Activated CD8-positive, alpha-beta memory T cell treated with anti-CD3 and anti-CD28 coated beads for 1 hour (primary cell): ENCODE data around the gene PALLD.
"Not testable (repeated sequence)": the region's sequence is repeated elsewhere in the genome, so short reads cannot be mapped to it uniquely, and the experiment has no call there.

ENCODE experiments used
- DNase-seq, 2 donors: peaks; one replicate each; pipeline ENCODE4 v3.0.0-alpha.2; 2020; ENCODE audit warnings: low read depth in 1 of 2; ENCODE audit errors: extremely low read depth in 1 of 2

PALLD gene

DNA sequence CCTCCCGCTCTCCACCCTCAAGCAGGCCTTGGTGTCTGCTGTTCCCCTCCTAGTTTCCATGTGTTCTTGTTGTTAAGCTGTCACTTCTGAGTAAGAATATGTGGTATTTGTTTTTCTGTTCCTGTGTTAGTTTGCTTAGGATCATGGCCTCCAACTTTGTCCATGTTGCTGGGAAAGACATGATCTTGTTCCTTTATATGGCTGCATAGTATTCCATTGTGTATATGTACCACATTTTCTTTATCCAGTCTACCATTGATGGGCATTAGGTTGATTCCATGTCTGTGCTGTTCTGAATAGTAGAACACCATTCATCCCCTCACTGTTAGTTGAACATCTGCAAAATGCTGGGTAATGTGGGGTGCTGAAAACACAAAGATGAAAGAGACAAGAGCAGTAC is 222.9 kb downstream of the PALLD start:
- DNase-seq, result no peak

DNA sequence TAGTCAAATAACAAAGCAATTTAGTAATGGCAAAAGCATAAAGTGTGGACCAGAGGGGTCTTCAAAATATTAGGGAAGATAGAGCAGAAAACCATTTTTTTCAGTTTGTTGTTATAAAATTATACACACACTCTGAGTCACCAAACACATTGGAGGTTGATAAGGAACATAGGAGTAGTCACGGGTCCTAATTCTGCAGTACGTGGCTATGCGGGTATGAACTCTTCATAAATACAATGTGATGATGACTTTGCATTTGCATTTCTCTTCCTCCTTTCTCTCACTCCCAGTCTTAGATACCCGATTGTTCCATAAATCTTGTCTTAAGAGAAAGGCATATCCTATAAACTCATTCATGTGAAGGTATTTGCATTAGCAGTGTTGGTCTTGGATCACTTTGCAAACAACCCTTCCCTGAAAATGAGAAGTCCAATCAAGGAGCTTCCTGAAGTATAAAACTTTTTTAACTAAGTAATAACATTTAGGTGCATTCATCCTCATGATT is 223.6 kb downstream of the PALLD start:
- no peak for DNase-seq

GRCh38 chr4:168722391-168722790 is 225.5 kb downstream of the PALLD start:
- DNase-seq, result no peak

DNA sequence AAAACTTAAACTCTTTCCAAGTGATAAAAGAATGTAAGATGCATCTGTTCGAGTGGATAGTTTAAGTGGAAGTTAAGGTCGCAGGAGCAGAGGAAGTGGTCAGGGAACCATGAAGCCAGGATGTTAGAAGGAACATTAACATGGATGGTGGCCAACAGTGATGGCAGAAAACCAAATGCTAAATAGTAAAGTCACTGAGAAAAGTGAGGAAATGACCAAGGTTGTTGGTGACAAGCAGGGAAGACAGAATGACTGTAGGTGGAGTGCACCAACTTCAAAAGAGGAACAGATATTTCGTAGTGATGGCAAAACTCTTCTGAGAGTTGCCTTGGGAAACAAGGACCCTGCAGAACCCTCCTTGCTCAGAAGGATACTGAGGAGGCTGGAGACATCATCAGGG is 226.2 kb downstream of the PALLD start:
- no peak for DNase-seq

DNA sequence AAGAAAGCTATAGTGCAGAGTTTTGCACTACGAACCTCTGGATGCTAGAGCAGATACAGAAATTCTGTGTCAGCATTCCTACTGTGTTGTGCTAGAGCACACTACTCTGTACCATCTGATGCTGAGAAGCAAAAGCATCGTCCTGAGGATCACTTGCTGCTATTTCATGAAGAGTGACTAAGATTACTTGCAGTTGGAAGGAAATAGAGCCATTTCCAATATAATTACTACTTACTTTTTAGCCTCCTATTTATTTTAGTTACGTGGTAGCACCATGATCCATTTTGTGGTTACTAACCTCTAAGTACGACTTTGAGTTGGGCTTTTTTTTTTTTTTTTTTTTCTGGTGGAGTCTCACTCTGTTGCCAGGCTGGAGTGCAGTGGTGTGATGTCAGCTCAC is 226.7 kb downstream of the PALLD start:
- no peak for DNase-seq

DNA sequence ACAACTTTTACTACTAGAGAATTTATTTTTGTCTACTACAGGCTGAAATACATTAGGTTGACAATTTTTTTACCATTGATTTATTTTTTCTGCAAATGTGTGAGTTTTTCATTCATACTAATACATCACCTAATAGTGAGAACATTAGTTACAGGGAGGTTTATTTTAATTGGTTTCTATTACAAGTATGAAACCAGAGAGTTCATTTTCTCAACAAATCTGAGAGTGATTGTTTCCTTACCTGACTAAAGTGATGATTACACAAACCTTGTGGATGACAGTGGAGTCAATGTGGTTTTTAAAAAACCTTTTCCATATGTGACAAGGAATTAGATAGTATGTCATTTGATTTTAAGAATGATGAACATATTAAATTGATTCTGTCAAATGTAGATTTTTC is 227.4 kb downstream of the PALLD start:
- DNase-seq, result no peak

- DNase-seq, result no peak
Measured at GRCh38 chr4:168724686-168725411, 228.0 kb downstream of the PALLD start.

DNA sequence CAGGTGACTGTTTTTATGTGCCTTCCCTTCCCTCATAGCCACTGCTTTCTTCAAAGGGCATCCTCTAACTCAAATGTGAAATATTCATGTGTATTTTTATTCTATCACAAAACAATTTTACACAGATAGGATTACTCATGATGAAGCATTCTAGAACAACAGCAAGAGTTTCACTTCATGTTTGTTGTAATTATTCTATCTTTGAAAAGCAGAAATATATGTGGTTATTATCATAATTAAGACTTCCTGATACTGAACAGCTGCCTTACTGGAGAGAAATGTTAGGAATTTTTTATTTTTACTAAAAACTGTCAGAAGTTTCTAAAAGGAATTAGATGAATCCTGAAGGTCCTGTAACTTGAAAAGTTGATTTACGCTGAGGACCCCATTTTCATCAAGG is 229.1 kb downstream of the PALLD start:
- no peak for DNase-seq

- not testable (repeated sequence) for DNase-seq
Measured at GRCh38 chr4:168727181-168727580, 230.3 kb downstream of the PALLD start.

DNA sequence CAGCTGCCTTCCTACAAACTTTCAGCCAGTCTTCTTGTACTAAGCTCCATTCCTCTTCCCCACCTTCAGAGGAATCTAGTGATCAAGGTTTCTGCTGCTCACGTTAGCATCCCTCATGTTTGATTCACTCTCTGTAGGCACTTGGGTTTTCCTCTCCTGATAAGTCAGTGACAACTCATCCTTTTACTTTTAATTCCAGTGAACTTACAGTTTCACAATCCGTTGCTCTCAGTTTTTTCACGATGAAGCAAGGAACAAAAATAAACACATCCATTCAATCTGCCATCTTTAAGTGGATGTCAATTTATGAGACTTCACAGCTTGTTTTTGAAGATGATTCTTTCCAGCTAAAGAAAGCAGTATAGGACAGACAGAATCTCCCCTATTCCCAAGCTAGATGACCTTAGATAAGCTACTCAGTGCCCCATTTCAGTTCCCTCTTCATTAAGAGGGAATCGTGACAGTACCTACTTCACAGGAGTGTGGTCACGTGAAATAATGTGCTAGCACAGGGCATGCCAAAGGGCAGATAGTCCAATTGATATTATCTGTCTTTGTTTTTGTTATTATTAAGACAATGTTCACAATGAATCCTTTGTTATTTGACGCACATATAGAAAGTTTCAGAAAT is 234.3 kb downstream of the PALLD start:
- DNase-seq, result no peak

DNA sequence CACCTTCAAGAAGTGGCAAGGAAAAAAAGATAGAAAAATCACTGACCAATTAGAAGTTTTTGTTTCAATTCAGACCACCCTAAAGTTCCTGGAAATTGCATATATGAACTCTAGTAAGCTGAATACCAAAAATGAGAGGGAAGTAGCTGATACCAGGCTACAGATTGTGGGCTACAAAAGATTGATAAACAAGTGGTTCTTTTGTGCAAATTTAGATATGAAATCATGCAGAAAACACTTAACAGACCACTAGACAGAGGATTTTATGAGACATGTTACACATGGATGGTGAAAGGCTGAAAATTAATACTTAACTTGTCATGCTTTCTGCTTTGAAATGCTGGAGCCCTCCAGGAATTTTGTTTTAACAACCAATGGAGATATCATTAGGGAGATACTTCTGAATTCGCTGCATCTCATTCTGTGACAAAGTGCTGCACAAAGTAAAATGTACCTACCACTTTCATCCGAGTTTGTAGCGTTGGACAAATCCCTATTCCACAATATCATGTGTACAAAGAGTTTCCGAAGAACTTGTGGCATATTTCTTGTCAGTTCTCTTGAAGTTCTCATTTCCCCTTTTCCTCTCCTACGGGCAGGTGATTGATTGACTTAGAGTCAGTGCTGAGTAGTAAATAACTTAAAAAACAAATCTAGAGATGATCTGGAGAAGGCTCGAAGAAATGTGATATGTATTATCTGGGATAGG is 235.0 kb downstream of the PALLD start:
- DNase-seq, result no peak

GRCh38 chr4:168732714-168733113 is 235.9 kb downstream of the PALLD start:
- no peak for DNase-seq

DNA sequence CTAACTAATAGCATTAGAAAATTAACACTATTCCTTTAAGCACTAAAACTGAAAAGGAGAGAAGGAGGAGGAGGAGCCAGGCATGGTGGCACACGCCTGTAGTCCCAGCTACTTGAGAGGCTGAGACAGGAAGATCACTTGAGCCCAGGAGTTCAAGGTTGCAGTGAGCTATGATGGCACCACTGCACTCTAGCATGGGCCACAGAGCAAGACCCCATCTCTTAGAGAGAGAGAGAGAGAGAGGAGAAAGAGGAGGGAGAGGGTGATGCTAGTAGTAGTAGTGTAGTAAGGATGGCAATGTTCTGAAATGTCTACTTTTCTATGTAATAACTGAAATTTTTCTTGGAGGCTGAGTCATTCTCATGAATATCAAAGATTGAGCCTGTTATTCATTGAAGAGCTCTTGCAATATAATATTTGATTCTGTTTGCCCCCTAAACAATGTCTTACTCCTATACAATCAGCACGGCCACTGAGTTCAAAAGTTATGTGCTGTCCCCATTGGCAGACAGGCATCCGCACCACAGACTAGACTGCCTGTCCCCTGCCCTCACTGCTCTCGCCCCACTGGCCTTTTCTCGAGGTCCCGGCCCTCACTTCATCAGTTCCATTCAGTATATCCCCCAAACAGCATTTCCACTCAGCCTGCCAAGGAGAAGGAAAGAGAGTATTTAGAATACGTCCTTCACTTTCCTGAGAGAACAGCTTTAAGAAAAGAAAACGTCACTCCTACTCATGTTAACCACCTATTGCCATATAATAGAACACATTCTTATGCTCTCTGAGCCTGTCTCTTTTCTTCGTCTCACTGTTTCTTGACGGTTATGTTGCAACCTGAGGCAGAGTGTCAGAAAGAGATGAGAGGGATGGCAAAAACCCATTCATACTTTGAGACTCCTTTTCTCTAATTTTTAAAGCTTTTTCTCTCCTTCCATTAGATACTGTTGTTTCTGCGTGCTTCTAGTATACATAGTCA is 238.1 kb downstream of the PALLD start:
- no peak for DNase-seq

- DNase-seq, result no peak
Measured at GRCh38 chr4:168735735-168736134, 238.9 kb downstream of the PALLD start.

- no peak for DNase-seq
Measured at GRCh38 chr4:168736860-168737805, 240.3 kb downstream of the PALLD start.

DNA sequence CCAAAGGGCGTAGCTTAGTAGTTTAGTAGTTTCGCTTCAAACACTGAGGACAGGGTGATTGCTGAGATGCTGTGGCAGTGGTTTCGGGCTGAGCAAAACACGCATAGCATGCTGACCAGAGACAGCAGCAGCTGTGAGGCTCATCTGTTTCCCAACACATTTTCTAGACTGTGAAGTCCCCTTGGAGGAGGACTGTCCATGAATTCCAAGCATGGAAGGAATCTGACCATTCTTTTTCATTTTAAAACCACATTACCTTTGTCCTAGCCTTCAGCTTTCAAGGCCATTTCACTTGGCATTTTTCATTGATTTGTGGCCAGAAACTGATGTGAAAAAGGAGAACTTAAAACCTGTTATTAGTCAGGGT is 240.9 kb downstream of the PALLD start:
- no peak for DNase-seq

- no peak for DNase-seq
Measured at GRCh38 chr4:168739886-168740285, 243.0 kb downstream of the PALLD start.

DNA sequence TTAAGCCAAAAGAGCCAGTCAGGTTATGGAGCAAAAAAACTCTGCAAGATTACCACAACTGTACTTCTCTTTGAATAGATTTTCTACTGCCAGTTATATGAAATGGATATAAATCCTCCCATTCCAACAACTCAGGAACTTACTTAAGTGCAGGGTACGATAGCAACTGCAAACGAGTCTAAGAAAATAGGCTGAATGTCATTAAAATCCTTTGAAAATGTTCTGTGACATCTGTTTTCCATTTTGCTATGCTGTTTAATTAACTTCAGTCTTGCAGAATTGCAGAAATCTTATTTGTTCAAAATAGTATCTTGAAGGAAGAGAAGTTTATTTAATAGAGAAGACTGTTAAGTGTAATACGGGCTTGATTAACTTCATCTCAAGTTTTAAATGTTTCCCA is 243.8 kb downstream of the PALLD start:
- no peak for DNase-seq

GRCh38 chr4:168741281-168742173 is 244.7 kb downstream of the PALLD start:
- no peak for DNase-seq
